KMS-11 (cell line): Measurements from ENCODE around the gene NELL2.

ENCODE experiments used
- H2AFZ ChIP-seq: fragments of 200-600 bp; sonication (generic); 2 replicates; pipeline ENCODE4 v1.6.1; 2016; ENCODE audit warnings: antibody characterized with exemption, mixed run types, low read depth
- H3K27ac ChIP-seq: fragments of 200-600 bp; sonication (generic); 2 replicates; pipeline ENCODE4 v1.6.1; 2016; ENCODE audit warnings: mild to moderate bottlenecking, mixed run types
- H3K27me3 ChIP-seq: fragments of 200-600 bp; sonication (generic); 2 replicates; pipeline ENCODE4 v1.6.1; 2017; ENCODE audit warnings: mild to moderate bottlenecking, low read depth, mixed run types, moderate library complexity; ENCODE audit not compliant: insufficient read depth
- H3K36me3 ChIP-seq: fragments of 200-600 bp; sonication (generic); 2 replicates; pipeline ENCODE4 v1.6.1; 2017; ENCODE audit warnings: mild to moderate bottlenecking, mixed run types; ENCODE audit not compliant: insufficient read depth
- H3K4me1 ChIP-seq: fragments of 200-600 bp; sonication (generic); 2 replicates; pipeline ENCODE4 v1.6.1; 2016; ENCODE audit warnings: mild to moderate bottlenecking, low read depth, mixed run types; ENCODE audit not compliant: poor library complexity, severe bottlenecking
- H3K4me2 ChIP-seq: fragments of 200-600 bp; sonication (generic); 2 replicates; pipeline ENCODE4 v1.7.0; 2016; ENCODE audit warnings: mild to moderate bottlenecking, mixed run types
- H3K4me3 ChIP-seq: fragments of 200-600 bp; sonication (generic); IDR thresholded peaks from 2 replicates; pipeline ENCODE4 v1.6.1; 2017; ENCODE audit warnings: low read depth, low read length, mixed read lengths; ENCODE audit not compliant: insufficient read depth
- H3K79me2 ChIP-seq: fragments of 200-600 bp; sonication (generic); 2 replicates; pipeline ENCODE4 v1.6.1; 2016; ENCODE audit warnings: low read depth, mixed run types; ENCODE audit not compliant: insufficient read depth
- H3K9ac ChIP-seq: fragments of 200-600 bp; sonication (generic); 2 replicates; pipeline ENCODE4 v1.6.1; 2016; ENCODE audit warnings: mild to moderate bottlenecking, mixed run types
- H4K20me1 ChIP-seq: fragments of 200-600 bp; sonication (generic); 2 replicates; pipeline ENCODE4 v1.6.1; 2016; ENCODE audit warnings: mild to moderate bottlenecking, mixed run types; ENCODE audit not compliant: insufficient read depth
- TF ChIP-seq, protein P1 (sequence below): fragments of 200-600 bp; sonication (generic); conservative IDR thresholded peaks from 2 replicates; pipeline ENCODE4 v1.6.1; 2017; ENCODE audit warnings: low read depth, mild to moderate bottlenecking, antibody characterized with exemption, low read length, moderate library complexity, mixed read lengths

NELL2 gene

DNA sequence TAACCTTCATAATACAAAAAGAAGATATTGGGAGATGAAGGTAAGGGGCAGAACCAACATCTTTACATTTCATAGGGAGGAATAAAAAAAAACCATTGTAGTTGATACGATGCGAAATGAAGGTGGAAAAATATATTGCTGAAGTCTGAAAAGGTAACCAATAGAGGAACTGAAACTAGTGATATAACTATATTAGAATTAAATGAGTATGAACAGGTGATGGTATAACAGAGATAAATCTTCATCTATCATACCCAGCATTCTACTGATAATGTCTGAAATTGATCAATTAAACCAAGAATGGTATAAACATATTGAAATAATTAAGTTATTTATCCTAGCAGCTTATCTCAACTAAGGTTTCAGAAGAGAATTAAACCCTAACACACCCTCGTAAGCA is 332.1 kb downstream of the NELL2 start:
- Histone ChIP-seq H3K79me2 (no peaks in the 10 kb centered on the region), H3K27ac (no peak overlapping the region), H4K20me1 (no peaks in the 10 kb centered on the region), H3K9ac (no peak overlapping the region), H3K4me2 (no peak overlapping the region), H3K4me3 (no peak overlapping the region), H3K4me1 (no peaks in the 10 kb centered on the region), H3K27me3 (no peaks in the 10 kb centered on the region), H3K36me3 (no peaks in the 10 kb centered on the region; the same call in 1 of the 2 replicates), H2AFZ (no peak overlapping the region)
- TF ChIP-seq, protein P1, sequence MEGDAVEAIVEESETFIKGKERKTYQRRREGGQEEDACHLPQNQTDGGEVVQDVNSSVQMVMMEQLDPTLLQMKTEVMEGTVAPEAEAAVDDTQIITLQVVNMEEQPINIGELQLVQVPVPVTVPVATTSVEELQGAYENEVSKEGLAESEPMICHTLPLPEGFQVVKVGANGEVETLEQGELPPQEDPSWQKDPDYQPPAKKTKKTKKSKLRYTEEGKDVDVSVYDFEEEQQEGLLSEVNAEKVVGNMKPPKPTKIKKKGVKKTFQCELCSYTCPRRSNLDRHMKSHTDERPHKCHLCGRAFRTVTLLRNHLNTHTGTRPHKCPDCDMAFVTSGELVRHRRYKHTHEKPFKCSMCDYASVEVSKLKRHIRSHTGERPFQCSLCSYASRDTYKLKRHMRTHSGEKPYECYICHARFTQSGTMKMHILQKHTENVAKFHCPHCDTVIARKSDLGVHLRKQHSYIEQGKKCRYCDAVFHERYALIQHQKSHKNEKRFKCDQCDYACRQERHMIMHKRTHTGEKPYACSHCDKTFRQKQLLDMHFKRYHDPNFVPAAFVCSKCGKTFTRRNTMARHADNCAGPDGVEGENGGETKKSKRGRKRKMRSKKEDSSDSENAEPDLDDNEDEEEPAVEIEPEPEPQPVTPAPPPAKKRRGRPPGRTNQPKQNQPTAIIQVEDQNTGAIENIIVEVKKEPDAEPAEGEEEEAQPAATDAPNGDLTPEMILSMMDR = no peak

DNA sequence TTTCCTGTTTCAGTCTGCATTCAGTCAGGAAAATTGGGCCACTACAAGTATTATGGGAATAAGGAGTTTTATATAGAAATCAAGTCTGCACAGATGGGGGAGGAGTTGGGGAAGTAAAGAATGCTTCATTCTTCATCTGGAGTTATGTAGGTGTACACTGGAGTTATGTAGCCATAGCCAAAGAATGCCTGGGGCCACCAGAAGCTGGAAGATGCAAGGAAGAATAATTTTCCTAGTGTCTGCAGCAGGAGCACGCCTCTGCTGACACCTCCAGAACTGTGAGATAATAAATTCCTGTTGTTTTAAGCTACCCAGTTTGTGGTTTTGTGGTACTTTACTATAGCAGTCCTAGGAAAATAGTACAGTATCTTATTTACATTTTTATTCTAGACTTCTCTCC is 333.4 kb downstream of the NELL2 start:
- H3K27me3 ChIP-seq = no peaks in the 10 kb centered on the region
- H3K79me2 ChIP-seq = no peaks in the 10 kb centered on the region
- no peaks in the 10 kb centered on the region for H3K4me1 ChIP-seq
- no peaks in the 10 kb centered on the region; the same call in 1 of the 2 replicates for H3K36me3 ChIP-seq
- H3K9ac ChIP-seq = no peak overlapping the region
- H4K20me1 ChIP-seq = no peaks in the 10 kb centered on the region
- TF ChIP-seq, protein P1 = no peak
- no peak overlapping the region for H3K4me3 ChIP-seq
- no peak overlapping the region for H2AFZ ChIP-seq
- H3K27ac ChIP-seq = no peak overlapping the region
- H3K4me2 ChIP-seq = no peak overlapping the region

DNA sequence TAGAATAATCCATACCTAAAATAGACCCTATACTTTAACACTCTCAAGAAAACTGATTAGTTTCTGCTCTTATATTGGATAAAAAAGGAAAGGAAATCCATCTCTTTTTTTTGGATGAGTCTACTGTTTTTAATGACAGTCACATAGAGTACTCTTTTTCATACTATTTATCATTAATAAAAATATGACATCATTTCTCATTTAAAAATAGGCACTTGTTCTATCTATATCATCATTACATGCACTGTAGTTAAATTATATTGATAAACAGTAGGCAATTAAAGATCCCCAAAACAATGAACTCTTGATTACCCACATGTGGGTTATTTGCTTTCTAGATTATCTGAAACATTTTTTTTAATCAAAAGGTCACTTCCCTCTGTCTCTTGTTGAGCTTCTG is 338.8 kb downstream of the NELL2 start:
- H3K4me2 ChIP-seq = no peak overlapping the region
- H3K27ac ChIP-seq = no peak overlapping the region
- TF ChIP-seq, protein P1 = no peak
- H3K27me3 ChIP-seq = no peaks in the 10 kb centered on the region
- no peaks in the 10 kb centered on the region for H4K20me1 ChIP-seq
- no peaks in the 10 kb centered on the region for H3K79me2 ChIP-seq
- no peak overlapping the region for H3K9ac ChIP-seq
- H3K36me3 ChIP-seq = no peaks in the 10 kb centered on the region
- no peak overlapping the region for H2AFZ ChIP-seq
- no peak overlapping the region for H3K4me3 ChIP-seq
- no peaks in the 10 kb centered on the region for H3K4me1 ChIP-seq

DNA sequence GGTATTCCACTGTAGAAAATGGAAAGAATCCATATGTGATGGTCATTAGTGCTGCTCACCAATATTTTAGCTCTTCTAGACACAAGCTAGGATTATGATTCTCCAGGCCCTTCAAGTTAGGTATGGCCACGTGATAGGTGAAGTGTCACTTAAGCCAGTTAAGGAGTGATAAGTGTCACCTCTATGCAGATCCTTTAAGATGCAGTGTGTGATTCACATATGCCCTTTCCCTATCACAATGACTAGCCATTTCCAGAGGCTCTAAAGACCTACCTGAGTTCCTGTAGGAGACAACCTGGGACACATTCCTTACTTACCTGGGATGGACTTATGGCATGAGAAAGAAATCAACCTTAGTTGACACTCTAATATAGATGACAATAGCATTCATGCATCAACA is 343.2 kb downstream of the NELL2 start:
- Histone ChIP-seq H3K36me3 (no peaks in the 10 kb centered on the region), H3K79me2 (no peaks in the 10 kb centered on the region), H3K27ac (no peak overlapping the region), H3K27me3 (no peaks in the 10 kb centered on the region), H2AFZ (no peak overlapping the region), H4K20me1 (no peaks in the 10 kb centered on the region), H3K4me1 (no peaks in the 10 kb centered on the region), H3K4me2 (no peak overlapping the region), H3K4me3 (no peak overlapping the region), H3K9ac (no peak overlapping the region)
- TF ChIP-seq, protein P1 = no peak
